Left forelimb (tissue), 1 donor: ENCODE data around the gene TPRX1.
"Not testable (repeated sequence)": the region's sequence is repeated elsewhere in the genome, so short reads cannot be mapped to it uniquely, and the experiment has no call there.

Experiments used
- DNase-seq: peaks from one replicate; pipeline ENCODE4 v3.0.0-alpha.2; 2018; ENCODE audit warnings: low spot score

The TPRX1 gene

DNA sequence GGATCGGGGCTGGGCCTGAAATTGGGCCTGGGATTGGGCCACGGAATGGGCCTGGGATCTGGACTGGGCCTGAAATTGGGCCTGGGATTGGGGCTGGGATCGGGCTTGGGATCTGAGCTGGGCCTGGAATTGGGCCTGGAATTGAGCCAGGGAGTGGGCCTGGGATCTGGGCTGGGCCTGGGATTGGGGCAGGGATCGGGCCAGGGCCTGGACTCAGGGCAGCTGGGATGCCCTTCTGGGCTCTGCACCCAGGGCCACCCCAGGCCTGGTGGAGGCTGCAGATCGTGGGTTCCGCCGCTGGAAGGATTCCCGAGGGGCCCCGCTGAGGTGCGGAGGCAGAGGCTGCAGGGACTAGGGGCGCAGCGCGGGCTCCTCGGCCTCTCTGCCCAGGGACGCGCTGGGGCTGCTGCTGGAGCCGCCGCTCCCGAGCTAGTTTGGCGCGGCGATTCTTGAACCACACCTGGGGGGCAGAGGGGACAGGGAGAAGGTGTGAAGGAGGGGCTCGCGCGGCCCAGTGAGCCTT lies 1.8 kb downstream of the TPRX1 start:
- DNase-seq = no peak

DNA sequence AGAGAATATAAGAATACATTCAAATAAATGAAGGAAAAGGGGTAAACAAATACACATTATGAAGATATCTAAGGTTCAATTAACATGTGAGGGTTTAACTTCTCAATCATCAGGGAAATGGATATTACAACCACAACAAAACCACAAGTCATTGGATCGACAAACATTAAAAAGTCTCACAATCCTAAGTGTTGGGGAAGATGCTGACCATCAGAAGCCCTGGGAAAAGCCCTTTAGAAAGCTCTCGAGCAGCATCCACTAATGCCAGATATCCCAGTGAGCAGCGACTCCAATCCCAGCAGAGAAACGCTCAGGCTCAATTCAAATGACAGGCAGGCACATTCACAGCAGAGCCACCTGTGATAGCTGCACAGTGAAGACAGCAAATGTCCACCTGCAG lies 3.1 kb downstream of the TPRX1 start:
- DNase-seq = no peak

DNA sequence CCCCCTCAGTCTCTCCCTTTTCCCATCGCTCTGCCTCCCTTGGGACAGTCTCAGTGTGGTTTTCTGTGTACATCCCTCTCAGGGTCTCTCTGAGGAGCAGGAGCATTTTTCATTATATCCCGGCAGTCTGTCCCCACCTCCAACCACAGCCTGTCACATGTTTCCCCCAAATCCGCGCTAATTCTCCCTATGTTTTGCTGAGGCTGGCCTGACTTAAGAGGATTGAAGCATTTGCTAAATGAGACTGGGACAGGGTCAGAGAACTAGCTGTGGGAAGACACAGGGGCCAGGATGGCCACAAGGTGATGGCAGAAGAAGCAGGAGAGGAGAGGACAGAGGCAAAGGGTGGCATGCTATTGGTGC lies 5.5 kb downstream of the TPRX1 start:
- DNase-seq = no peak

DNA sequence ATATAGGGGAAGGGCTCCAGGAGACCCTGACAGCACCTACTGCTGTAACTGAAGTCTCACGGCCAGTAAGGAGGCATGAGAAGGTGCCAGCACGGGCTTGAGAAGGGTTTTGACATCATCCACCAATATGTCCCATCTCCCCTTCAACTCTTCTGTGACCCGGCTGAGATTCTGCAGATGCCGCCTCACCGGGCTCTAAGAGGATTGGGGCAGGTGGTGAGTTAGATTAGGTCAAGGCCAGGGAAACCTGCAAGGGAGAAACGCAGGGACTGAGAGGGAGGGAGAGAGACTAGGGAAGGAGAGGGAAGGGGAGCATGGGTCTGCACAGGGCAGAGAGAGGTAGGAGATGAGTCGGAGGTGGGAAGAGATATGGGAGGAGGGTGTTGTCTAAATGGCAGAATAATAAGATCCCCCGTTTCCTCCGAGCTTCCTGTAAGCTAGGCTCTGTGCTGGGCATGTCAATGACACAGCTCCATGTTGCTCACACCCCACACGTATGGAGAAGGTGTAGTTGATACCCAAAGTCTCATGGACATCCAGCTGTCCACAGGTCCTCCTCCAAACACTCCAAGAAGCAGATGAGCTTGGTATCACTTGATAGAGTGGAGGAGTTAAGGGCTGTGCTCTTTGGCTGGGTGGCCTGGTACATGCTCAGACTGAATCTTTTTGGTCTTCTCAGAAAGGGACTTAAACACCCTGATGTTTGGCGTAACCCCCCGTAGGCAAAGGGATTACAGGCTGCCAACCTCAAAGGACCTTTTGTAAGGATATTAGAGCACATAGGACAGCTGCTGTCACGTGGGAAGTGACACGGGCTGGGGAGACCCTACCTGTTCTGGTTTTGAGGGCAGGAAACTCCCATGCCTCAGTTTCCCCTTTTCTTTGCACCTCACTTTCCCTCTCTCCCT lies 6.1 kb downstream of the TPRX1 start:
- DNase-seq = no peak

DNA sequence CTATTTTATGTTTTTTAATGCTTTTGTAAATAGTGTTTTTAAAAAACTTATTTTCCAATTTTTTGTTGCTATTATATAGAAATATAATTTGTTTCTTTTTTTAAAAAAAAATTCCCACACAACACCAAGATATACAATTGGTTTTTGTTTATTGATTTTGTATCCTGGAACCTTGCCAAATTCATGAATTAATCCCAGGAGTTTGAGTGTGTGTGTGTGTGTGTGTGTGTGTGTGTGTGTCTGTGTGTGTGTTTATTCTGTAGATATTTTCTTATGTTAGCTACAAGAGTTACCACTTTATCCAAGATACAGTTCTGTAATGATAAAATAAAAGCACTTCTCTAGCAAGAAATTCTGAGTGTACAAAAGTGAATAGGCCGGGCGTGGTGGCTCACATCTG lies 7.6 kb downstream of the TPRX1 start:
- no peak for DNase-seq

DNA sequence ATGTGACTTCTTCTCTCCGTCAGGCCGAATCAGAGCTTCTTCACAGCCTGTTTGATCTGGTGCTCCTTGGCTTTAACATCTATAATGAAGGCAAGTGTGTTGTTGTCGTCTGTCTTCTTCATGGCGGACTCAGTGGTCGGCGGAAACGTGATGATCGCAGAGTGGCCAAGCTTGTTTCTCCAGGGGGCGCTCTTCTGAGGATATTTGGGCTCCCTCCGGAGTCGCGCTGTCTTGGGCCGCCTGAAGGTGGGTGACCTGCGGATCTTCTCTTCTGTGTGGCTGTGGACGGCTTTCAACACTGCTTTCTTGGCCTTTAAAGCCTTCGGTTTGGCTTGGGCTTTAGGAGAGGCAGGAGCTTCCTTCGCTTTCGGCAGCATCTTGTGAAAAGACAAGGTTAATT lies 9.8 kb downstream of the TPRX1 start:
- peak; percentile 2 for DNase-seq

DNA sequence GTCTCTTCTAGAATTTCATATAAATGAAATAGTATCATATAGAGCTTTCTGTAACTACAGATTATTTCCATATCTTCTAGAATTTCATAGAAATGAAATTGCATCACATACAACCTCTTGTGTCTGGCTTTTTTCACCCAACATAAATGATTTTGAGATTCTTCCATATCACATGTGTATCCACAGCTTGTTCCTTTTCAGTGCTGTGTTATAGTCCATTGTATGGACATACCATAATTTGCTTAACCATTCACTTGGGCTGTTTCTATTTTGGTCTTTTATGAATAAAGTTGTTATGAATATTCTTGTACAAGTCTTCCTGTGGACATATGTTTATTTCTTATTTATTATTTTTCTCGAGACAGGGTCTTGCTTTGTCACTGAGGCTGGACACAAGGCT lies 11.7 kb downstream of the TPRX1 start:
- DNase-seq = no peak

DNA sequence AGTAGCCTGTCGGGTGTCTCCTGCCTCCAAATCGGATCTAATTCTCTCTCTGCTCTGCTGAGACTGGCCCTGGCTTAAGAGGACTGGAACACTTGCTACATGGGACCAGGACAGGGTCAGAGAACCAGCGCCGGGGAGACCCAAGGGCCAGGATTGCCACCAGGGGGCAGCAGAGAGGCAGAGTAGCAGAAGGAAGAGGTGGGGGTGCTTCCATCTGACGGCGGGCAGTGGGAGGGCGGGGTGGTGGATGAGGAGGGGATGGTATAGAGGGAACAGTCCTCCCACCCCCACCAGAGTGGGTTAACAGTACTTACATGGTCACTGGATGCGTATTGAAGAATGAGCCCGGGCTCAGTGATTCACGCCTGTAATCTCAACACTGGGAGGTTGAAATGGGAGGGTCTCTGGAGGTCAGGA lies 13.9 kb downstream of the TPRX1 start:
- DNase-seq = no peak

DNA sequence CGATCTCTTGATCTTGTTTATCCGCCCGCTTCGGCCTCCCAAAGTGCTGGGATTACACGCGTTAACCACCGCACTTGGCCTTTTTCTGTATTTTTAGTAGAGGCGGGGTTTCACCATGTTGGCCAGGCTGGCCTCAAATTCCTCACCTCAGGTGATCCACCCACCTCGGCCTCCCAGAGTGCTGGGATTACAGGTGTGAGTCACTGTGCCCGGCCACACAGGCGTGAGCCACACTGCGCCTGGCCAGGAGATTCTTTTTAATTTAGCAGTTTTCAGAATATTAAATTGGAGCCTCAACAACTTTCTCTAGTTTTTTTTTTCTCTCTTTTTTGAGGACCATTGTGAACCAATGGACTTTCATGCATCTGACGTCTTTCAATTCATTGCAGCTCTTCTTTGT lies 14.5 kb downstream of the TPRX1 start:
- DNase-seq = not testable (repeated sequence)

DNA sequence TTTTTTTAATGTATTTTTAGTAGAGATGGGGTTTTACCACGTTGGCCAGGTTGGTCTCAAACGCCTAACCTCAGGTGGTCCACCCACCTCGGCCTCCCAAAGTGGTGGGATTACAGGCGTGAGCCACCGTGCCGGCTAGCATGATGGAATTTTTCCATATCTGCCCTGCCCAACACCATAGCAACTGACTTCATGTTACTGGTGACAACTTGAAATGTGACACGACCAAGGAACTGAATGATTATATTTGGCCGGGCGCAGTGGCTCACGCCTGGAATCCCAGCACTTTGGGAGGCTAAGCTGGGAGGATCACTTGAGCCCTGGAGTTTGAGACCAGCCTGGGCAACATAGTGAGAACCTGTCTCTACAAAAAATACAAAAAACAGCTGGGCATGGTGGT lies 17.0 kb downstream of the TPRX1 start:
- DNase-seq = not testable (repeated sequence)

DNA sequence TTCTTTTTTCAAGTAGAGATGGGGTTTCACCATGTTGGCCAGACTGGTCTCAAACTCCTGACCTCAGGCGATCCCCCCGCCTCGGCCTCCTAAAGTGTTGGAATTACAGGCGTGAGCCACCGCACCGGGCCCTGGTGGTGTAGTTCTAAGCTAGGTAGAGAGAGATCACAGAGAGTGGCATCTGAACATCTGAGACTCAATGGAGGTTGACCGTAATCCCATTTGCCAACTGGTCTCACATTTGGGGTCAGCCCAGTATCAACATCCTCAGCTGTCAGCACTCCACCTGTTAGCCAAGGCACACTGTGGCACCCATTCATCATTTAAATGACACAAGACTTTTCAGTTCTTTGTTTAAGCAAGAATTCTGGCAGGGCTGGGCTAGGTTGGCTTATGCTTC lies 17.8 kb downstream of the TPRX1 start:
- DNase-seq = no peak

DNA sequence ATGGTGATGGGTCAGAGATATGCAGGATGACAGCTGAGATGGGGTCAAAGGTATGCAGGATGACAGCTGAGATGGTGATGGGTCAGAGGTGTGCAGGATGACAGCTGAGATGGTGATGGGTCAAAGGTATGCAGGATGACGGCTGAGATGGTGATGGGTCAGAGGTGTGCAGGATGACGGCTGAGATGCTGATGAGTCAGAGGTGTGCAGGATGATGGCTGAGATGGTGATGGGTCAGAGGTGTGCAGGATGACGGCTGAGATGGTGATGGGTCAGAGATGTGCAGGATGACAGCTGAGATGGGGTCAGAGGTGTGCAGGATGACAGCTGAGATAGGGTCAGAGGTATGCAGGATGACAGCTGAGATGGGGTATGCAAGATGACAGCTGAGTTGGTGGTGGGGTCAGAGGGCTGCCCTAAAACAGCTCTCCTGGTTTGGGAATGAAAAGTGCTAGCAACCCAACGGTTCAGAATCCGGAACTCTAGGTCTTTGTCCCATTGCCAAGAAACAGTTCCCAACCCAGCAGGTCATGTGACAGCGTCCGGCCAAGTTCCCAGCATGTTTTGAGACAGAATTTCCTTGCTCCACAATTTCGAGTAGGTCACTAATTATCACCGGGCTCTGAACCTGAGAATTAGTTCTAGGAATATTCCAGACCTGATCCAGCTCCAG lies 22.6 kb downstream of the TPRX1 start:
- no peak for DNase-seq

DNA sequence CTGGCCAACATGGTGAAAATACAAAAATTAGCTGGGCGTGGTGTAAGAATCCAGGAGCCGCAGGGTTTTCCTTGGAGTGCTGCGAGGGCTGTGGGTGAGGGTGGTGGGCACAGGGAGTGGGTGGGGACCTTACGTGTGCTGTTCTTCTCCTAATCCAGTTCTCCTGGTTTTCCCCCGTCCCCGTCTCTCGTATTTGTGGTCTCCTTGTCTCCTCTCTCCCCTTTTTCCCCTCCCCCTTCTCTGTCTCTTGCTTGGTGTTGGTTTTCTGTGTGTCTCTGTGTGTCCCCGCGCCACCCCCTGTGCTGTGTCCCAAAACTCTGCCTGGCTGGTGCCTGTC lies 24.2 kb downstream of the TPRX1 start:
- no peak for DNase-seq

DNA sequence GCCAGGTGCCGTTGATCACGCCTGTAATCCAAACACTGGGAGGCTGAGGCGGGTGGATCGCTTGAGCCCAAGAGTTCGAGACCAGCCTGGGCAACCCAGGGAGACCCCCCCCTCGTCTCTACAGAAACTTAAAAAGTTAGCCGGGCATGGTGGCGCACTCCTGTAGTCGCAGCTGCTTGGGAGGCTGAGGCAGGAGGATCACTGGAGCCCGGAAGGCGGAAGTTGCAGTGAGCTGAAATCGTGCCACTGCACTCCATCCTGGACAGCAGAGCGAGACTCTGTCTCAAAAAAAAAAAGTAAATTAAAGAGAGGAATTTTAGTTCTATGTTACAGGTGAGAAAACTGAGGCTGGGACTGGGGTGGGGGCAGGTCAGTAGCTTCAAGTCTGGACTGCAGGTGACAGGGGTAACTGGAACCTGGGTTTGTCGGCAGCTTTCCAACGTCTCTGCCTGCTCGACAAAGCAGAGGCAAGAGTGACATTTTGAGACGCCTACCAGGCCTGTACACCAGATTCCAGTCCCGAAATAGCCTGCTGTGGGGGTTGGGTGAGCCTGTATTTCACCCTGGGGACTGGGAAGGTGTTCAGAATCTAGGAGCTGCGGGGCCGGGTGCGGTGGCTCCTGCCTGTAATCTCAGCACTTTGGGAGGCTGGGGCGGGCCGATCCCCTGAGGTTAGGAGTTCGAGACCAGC lies 24.7 kb downstream of the TPRX1 start:
- no peak for DNase-seq

DNA sequence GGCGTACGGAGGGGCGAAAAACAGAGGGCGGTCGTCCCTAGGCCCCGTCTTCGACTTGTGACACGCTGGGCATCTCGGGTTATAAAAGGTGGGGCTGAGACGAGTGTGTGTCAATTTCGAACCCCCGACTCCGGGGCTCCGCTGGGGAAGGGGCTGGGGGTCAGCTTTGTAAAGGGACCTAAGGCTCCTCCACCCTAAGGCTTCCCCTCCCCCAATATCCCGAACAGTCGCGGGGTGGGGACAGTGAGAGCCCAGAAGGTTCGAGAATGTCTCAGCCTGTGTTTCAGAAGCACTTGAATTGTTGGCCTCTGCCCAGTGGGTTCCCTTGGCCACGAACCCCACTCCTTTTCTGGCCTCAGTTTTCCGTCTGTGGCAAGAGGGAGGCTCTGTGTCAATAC lies 25.4 kb downstream of the TPRX1 start:
- no peak for DNase-seq

DNA sequence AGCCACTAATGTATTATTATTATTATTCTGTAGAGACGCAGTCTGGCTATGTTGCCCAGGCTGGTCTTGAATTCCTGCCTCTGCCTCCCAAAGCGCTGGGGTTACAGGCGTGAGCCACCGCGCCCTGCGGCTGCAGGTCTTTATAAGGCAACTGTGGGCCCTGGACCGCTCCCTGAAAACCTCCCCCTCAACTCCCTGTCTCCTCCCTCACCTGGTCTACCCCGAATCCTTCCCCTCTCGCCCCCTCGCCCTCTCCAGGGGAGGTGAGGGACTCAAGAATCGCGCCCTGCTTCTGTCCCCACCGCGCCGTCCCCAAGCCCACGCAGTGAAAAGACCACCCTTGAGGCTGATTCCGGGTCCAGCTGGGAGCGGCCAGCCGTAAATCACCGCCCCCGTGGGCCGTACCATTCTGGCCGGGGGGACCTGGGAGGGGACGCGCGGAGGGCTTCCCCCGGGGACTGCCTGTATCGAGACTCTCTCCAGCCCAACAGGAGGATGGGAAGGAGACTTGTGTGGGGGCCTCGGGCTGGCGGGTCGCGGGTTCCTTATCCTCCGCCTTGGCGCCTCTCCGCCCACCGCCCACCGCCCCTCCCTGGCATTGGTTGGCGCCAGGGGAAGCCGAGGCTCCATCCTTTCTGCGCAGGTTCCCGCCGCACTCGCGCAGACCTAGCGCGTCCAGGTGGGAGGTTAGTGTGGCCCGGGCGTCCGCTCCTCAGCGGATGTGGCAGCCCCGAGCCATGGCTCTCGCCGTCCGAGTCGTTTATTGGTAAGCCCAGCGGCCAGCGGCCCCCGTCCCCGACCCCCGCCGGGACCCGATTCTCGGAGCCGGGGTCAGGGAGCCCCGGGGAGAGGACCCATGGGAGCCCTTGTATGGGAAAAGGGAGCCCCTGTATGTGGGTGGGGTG lies 26.1 kb downstream of the TPRX1 start, which contains the start of gene SELENOW:
SELENOW (plus strand) TSS at position 655 of the 905 bp plus-strand sequence; CDS start at position 738, 83 bp downstream.
- DNase-seq = peak; percentile 89

DNA sequence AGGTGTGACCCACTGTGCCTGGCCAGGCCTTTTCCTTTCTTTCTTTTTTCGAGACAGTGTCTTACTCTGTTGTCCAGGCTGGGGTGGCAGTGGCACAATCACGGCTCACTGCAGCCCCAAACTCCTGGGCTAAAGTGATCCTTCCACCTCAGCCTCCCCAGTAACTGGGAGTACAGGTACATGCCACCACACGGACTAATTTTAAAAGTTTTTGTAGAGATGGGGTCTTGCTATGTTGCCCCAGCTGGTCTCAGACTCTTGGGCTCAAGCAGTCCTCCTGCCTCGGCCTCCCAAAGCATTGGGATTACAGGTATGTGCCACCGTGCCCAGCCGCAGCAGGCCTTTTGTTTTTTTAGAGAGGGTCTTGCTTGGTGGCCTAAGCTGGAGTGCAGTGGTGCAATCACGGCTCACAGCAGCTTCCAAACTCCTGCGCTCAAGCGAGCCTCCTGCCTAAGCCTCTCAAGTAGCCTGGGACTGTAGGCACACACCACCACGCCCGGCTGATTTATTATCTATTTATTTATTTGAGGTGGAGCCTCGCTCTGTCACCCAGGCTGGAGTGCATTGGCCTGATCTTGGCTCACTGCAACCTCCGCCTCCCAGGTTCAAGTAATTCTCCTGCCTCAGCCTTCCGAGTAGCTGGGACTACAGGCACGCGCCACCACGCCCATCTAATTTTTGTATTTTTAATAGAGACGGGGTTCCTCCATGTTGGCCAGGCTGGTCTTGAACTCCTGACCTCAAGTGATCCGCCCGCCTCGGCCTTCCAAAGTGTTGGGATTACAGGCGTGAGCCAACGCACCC lies 26.9 kb downstream of the TPRX1 start:
- not testable (repeated sequence) for DNase-seq

DNA sequence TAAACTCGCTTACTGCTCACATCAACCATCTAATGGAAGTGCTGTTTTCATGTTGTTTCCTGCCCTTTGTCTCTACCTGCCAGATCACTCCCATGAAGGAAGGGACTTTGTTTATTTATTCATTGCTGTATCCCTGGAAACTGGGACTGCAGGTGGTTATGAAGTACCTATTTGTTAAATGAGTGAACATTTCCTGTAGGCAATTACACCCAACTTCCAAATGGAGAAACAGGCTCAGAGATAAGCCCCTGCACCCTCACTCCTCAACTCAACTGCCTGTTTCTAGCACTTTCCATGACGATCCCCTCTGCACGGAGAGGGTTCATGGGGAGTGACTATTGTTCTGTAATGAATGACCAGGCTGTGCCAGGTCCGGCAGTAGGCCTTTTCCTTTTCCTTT lies 27.8 kb downstream of the TPRX1 start:
- DNase-seq = no peak

DNA sequence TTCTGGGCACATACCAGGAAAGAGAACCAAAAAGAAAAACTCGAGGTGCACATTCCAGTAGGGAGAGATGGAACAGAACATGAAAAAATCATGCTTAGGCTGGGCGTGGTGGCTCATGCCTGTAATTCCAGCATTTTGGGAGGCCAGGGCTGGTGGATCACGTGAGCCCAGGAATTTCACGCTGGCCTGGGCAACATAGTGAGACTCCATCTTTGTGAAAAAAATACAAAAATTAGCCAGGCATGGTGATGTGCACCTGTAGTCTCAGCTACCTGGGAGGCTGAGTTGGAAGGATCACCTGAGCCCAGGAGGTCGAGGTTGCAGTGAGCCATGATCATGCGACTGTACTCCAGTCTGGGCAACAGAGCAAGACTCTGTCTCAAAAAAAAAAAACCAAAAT lies 33.1 kb downstream of the TPRX1 start:
- not testable (repeated sequence) for DNase-seq

DNA sequence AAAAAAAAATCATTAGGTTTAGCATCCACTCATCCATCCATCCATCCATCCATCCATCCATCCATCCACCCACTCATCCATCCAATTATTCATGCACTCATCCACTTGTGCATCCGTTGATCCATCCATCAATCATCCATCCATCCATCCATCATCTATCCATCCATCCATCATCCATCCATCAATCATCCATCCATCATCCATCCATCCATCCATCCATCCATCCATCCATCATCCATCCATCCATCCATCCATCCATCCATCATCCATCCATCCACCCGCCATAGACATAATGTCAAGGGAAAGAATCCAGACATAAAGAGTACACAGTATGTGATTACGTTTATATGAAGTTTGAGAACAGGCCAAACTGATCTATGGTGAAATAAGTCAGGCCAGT lies 34.8 kb downstream of the TPRX1 start:
- no peak for DNase-seq

DNA sequence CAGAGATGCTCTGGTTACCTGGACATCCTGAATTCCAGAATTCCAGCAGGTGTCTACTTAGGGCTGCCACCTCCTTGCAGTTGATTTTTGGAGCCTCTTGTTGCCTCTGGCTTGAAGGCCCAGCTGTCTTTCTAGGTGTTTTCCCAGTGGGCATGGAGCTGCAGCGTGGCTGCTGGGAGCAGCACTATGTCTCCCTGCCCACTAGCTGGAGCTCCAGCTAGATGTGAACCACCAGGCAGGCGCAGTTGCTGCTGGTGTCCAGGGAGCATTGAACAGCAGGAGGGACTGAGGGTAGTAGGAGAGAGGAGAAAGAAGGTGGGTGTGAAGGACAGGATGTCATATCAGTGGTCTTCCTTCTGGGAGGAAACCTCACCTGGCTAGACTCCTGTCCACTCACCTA lies 35.7 kb downstream of the TPRX1 start:
- DNase-seq = no peak
